ENCODE data around the gene ABCG1.

ABCG1 gene

DNA sequence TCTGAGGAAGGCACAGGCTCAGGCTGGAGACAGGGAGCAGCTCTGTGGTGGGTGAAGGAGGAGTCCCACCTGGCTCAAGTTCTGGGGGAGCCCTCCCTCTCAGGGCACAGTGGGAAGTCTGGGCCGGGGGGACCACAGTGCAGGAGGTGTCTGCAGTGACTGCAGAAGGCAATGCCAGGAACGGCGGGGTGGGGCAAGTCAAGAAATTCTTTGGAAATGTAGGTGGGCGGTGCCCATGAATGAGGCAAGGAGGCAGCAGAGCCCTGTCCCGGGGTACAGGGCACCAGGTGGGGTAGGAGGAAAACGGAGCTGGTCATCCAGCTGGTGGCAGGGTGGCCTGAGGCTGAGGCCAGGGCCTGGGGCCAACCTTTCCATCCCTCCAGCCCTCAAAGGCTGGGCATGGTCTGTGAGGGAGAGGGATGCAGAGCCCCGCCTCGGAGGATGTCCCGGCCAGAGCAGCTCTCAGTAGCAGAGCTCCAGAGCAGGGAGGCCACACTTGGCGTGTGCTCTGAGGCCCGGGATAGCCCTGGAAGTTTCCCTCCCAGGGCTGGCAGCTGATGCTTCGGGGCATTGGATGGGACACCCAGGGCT lies 91.6 kb downstream of the ABCG1 start:
- no peak for DNase-seq

DNA sequence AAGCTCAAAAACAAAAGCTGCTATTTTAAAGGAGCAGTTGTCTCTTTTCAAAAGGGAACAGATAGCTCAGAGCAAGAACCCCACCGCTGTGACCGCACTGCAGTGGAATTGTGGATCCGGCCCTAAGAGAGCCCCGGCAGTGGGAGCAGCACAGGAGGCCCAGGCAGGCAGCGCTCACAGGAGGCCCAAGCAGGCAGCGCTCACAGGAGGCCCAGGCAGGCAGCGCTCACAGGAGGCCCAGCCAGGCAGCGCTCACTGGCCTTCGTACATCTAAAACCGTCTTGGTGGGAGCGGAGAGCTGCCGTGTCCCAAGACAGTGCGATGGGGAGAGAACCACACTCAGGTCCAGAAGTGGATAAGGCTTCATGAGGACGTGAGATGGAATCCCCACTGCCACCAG lies 92.2 kb downstream of the ABCG1 start:
- DNase-seq, result no peak

DNA sequence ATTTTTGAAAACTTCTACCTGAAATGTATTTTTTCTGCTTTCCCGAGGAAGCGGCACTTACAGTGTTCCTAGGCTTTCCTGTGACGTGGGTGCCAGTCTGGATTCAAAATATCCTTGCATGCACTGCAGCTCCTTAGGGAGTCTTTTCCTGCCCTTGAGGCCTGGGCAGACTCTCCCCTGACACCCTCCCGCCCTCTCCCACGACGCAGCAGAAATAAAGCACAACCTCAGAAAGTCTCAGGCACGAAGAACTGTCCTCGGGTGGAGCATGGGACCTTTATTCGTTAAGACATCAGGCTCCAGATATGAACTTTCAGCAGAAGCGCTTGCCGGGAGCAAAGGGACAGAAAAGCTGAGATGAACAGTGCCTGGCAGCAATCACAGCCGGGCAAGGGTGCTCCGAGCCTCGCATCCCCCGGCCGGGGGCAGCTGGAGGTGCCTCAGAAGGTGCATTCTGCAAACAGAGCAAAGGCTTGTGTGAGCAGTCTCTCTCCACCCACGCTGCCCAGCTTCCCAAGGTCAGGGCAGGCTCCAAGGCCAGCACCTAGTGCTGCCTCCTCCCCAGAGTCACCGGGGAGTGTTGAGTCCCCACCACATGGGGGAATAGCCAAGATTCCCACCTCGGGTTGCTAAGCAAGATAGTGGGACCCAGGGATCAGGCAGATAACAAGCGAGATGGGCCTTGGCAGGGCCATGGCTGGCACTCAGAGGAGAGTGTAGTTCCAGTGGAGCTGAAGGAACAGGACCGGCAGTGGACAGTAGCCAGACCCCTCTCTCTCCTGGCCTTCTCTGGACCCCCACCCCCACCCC lies 93.1 kb downstream of the ABCG1 start:
- DNase-seq, result no peak

DNA sequence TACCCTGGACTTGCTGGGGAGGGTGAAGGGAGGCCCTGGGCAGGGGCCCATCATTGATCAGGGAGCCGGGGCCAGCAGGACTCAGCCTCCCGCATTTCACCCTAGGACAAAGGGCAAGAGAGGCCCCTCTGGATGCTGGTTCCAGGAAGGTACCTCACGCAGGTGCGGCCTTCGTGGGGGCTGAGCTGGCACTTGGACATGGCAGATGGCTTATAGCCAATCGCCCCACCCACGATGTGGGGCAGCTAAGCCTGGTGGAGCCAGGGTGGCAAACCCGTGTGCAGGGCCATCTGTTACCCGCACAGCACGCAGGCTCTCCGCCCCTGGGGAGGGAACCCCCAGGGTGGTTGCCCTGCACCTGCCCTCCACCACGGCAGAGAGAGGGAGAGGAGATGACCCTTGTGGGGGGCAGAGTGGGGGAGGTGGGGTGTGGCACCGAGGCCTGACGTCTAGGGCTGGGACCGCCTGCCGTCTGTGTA lies 93.7 kb downstream of the ABCG1 start:
- no peak for DNase-seq

DNA sequence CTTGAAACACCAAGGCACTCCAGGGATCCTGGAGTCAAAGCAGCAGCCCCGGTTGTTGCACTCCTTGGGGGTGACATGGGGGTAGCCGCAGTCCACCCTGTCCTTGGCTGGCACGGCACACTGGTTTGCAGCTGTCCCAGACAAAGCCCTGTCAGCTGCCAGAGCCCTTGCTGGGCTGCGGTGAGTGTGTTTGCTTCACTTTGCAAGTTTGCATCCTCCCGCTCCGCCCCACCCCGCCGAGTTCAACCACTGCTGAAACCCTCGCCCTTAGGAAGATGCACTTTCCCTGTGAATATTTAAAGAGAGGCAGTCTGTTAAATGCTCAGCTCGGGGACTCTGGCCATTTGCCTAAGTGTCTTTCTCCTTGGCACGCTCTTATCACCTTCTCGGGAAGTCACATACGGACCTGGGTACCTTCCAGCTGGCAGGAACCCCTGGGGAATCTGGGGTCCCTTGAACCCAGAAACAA lies 94.6 kb downstream of the ABCG1 start:
- no peak for DNase-seq

DNA sequence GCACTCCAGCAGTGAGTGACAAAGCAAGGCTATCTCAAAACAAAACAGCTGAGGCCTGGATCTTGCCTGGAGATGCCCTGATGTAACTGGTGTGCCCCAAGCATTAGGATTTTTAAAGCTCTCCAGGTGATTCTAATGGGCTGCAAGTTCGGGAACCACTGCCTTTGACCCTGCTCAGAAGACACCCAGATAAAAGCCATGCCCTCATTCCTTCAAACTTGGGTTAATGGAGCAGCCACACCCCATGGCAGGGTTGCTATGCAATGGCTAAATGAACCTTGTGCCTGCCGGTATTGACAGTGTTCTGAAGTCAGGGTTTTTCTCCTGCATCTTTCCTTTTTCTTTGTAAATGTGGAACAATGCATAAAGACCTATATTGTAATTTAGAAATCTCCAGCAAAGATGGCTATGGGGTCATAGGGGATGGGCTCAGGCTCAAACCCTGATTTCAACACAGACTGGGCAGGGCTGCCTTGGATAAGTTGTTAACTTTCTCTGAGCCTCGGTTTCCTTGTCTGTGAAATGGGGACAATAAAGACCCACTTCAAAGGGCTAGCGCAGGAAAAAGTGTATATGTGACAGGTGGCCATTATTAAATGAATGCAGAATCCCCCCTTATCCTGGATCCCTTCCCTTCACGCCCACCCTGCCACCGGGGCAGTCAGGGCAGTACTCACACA lies 95.8 kb downstream of the ABCG1 start:
- DNase-seq, result no peak

DNA sequence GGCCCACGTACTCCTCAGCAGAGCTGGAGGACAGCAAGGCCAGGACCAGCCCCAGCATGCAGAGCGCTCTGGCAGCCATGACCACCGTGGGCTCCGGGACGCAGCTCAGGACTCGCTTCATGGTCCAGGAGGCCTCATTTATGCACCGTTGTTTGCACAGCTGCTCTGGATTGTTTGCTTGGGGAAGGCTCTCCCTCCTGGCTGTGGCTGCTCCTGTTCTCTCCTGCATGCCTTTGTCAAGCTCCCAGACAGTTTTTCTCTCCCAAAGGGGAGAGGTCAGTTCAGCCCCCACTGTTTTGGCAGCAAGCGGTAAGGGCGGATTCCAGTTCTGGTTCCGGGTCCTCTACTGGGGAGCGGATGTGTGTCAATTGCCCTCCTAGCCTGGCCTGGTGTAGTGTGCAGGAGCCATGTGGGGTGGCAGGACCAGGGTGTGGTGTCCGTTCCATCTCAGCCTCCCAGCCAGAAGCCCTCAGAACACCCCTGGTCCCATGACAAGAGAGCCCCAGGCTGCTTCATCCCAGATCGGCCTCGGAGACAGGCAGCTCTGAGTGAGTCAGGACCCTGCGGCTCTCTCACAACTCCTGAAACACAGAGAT lies 96.5 kb downstream of the ABCG1 start, which contains the start of gene TFF3:
Gene TFF3, minus strand, starts transcription at position 114 of the 596 bp plus-strand sequence. Its CDS starts 35 bp downstream, at position 79.
- peak; percentile 48 for DNase-seq

DNA sequence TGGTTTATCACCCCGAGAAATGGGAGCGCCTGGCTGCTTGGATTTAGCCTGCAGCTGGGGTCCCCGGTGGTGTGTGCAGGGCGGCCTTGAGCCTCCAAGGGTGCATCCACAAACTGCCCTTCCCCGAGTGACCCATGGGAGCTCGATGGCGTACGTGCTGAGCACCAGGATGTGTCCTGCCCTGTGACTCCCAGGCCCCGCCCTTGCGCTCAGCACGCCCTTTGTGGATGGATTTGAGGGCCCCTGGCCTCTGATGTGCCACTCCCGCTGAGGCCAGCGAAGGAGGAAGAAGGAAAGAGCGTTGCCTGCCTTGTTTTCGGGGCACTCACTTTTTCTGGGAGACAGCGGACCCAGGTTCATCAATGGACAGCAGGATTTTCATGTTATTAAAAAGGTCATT lies 98.0 kb downstream of the ABCG1 start:
- no peak for DNase-seq

DNA sequence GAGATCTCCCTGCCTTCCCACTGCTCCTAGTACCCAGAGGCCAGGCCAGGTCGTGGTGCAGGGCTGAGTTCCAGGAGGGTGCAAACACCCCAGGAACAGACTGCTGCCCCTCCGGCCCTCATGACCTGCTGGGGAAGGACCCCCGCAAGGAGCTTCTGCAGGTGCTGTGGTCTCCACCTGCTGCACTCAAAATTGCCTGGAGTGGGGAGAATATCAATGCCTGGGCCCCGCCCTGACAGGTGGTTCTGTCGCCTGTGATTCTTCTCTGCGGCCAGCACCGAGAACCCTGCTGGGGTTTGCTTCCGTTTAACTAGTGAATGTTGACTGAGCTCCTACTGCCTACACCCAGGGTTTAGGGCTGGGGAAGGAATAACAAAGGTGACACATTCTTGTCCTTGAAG lies 98.4 kb downstream of the ABCG1 start:
- peak; percentile 12 for DNase-seq

DNA sequence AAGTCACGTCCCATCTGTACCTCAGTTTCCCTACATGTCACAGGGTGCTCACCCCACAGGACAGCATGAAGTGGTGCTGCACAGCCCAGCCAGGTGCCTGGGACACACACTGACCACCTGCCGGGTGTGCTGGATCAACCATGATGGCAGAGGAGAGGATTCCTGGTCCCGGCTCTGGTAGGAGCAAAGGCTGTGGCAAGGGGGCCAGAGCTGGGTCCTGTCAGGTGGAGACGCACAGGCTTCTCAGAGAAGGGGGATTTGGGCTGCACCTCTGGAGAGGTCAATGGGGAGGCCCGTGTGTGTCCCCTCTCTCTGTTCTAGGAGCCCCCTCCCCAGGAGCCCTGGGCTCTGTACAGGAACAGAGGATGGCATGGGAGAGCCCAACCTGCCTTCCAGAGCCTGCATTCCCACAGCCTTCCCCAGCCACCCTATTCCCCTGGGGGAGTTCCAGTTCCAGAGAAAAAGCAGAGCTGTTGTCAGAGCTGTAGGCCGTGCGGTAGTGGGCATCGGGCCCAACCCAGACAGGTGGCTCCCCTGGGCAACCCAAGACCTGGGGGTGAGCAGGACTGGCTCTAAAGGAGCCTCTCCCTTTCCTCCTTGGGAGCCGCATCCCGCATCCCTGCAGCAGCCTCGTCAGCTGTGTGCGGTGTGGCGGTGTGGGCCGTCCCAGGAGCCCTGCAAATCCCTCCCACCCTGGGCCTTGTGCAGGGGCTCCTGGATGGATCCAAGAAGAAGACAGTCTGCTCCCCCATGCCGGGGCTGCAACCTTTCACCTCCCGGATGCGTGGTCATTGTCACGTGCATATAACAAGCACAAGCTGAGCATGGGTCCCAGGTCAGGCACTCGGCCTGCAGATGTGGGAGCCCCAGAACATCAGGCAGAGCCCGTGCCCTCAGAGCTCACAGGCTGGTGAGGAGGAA lies 99.1 kb downstream of the ABCG1 start:
- no peak for DNase-seq

DNA sequence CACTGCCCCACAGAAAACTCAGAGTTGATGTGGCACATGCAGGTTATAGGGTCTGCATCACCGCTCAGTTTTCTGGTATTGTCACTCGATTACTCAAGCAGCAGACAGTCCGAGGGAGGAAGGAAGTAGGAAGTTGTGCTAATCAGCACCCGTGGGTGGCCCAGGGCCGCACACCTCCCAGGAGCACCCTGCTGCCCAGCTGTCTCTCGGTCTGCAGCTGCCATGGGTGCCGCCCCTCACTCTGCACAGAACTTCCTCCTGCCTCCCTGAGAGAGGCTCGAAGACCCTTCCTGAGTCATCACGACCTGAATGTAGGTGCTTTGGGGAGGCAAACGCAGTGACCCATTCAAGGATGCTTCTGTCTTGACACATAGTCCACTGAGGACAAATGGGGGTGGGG lies 100.4 kb downstream of the ABCG1 start:
- DNase-seq, result no peak

DNA sequence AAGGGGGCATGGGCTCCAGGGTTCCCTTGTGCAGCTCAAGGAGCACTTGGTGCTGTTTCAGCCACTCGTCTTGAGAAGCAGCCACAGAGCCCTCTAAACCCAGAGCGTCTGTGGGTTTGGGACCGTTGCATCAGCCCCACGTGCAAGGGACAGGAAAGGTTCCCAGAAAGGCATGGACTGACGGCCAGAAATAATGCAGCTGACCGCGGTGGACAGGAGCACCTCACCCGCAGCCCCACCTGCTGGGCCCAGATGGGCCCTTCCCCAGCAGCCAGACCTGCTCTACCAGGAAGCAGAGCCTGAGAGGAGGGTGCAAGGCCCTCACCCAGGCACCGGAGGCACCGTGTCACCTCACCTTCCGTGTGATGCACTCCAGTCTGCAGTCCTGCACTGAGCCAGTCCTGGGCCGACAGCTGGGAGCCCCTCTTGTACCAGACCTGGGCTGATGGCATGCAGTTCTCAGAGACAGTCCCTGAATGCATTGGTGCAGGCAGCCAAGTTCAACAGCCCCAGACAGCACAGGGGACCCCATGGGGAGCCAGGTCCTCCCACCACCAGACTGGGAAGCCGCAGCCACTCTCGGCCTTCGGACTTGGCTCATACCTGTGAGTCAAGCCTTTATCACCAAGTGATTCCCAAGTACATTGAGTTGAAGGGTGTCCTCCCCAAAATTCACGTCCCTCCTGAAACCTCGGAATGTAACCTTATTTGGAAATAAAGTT lies 101.1 kb downstream of the ABCG1 start:
- no peak for DNase-seq

DNA sequence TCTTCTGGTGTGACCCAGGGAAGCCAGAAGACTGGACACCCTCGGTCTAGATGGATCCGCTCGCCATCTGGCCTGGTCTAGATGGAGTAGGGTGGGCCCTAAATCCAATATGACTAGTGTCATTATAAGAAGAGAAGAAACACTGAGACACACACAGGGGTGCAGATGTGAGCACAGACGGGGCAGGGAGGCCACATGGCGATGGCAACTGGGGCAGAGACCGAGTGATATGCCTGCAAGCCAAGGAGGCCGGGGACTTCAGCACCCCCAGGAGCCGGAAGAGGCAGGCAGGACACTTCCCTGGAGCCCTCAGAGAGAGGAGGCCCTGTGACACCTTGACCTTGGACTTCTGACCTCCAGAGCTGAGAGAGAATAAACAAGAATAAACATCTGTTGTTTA lies 101.9 kb downstream of the ABCG1 start:
- DNase-seq, result no peak

DNA sequence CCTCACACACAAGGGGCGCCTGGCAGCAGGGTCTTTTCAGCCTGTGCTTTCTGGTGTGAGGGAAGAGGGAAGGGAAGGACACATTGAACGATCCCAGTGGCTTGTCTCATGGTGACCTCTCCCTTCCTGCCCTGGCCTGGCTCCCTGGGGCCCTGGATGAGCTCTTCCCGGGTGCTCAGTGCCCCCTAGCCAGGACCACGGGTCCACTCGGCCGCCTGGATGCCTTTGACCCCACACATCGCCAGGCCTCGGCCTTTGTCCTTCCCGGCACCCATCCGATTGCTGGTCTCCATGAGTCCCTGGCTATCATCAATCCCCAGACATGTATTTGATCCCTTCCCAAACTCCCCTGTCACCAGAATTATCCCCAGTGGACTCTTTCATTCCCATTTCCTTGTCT lies 102.3 kb downstream of the ABCG1 start:
- no peak for DNase-seq

DNA sequence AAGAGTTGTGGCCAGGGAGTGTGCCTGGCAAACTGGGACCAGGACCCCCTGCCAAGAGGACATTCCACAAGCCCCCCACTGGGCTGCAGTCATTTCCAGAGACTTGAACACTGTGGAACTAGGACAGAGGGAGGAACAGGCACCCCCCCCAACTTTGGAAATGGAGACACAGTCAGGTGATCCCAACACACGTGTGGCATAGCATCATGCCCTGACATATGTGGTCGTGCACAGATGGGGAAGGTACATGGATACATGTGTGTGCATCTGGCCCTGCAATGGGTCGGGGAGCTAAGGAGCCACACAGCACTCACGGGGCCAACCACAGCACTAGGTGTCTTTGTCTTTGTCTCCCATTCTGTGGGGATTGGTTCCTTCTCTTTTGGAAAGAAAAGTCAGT lies 102.9 kb downstream of the ABCG1 start:
- DNase-seq, result no peak

DNA sequence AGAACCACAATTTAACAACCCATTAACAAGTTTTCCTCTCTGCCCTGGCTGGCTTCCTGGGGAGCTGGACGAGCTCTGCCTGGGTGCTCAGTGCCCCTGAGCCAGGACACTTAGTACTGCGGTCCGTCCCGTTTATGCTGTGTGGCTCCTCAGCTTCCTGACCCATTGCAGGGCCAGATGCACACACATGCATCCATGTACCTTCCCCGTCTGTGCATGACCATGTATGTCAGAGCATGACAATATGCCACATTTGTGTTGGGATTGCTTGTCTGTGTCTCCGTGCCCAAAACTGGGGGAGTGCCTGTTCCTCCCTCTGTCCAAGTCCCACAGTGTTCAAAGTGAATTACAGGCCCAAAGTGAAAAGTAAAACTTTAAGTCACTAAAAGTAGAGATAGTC lies 106.0 kb downstream of the ABCG1 start:
- no peak for DNase-seq

DNA sequence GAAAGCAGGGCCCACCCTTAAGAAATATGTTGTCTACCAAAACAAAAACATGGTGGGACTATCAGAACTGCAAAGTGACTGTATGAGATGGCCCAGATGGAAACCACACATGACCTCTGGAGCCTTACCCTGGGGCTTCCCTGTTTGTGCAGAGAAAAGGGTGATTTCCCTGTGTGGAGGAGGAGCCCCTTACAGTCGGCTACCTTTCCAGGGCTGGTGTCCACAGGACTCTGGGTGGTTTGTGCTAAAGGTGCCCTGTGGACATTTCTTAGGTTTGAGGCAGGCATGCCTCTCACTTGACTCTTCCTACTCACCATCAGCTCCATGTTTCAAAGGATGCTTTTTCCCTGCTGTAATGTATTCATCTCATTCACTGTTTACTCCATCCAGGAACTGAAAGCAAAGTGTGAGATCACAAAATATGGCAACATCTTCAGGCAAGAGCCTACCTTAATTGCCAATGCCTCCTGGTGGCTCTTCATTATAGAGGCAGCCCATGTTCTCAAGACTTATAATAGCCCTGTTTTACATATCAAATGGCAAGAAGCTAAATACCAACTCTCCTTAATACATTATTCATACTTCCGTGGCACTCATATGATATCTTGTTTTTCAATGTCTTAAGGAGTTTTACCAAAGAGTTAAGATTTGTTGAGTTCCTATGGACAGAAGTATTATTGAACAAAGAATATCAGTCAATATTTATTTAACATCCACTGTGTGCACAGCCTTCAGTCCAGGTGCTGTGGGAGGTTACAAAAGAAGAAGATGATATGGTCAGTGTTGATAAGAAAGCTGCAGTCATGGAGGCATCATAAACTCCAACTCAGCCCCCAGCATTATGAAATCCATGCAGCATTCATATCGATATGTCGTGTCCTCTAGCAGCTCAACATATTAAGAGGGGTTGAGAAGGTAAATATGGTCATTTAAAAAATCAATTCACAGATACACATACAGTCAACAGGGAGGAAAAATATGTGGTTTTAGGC lies 111.7 kb downstream of the ABCG1 start:
- no peak for DNase-seq

DNA sequence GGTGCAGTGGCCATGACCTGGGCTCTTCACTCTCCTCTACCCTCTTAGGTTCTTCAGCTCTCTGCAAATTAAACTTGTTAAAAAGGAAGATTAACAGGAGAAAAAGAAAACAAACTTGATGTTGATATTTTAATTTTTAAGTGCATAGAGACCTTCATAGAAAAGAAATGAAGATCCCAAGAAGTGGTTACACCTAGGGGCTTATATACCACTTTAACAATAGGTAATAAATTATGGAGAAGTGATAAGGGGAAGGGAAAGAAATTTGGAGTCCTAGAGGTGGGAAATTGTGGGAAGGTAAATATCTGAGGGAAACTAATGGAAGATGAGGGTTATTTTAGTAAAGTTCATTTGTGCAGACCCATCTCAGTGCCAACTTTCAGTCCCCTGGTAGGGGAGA lies 112.7 kb downstream of the ABCG1 start:
- DNase-seq, result no peak

DNA sequence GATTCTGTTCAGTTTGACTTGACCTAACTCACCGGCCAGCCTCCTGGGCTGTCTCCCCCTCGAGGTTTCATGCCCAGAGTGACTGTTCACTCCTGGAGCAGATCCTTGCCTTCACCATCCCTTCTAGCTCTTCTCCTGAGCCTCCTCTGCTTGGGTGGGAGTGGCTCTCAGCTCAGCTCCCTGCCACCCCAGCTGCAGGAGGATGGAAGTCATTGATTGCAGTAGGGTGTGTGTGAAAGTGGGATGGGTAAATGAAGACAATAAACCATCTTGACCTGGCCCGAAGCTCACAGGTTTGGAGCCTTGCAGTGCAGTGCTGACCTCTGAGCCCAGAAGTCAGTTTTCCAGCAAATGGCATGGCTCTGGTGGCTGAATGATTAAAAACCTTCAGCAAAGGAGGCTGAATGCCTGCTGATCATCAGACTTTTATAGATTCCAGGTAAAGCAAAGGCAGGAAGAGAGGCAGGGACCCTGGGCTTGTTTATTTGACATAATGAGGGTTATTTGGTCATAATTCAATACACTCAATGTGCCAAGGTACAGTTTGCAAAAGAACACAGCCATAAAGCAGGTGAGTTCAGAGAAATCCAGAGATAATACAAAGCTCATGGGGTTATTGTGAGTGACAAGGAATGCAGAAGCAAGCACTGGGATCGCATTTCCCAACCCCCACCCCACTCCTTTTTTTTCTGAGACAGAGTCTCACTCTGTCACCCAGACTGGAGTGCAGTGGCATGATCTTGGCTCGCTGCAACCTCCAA lies 113.8 kb downstream of the ABCG1 start:
- DNase-seq, result no peak

DNA sequence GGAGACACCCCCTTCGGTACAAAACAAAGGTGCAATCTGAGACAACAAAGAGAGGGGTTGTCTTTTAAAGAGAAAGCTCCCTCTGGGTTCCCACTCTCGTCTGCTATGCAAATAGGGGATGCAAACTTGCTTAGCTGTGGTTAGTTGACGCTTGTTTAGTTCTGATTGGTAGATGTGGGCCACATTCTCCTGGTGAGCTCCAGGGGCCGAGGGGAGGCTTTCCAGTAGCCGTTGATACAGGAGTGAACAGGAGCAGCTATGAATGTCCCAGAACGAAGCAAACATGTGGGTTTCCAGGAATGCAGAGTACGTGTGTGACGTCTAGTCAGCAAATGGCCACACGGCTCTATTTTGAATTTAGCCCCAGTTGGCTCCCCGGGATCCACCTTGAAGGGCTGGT lies 117.1 kb downstream of the ABCG1 start:
- DNase-seq, result no peak

Data from NCI-H1436 (cell line).